Activated B cell treated with CpG ODN at 0.5 μM for 24 hours (primary cell): Measurements from ENCODE around the gene METAP1D. TPM values are rescaled to one million over a fixed set of nuclear protein-coding genes. Genes with fewer than 3 reads are reported as not detected.

Experiments
- ATAC-seq: fragments of 200-7000 bp; cut with Tn5 transposase; one replicate; pipeline ENCODE4 v1.10.0; 2021; ENCODE audit warnings: low read depth, mild to moderate bottlenecking, moderate library complexity
- CTCF ChIA-PET: fragments of 350-600 bp; sonication (Branson Sonifier 250); formaldehyde crosslinking; loops from one replicate; lab custom pipeline; 2021; ENCODE audit warnings: antibody characterized with exemption; lab: Charles Lee
- POLR2A ChIA-PET: fragments of 350-600 bp; sonication (Branson Sonifier 250); formaldehyde crosslinking; loops from one replicate; lab custom pipeline; 2021; ENCODE audit warnings: antibody characterized with exemption; lab: Charles Lee
- DNase-seq: peaks from one replicate; pipeline ENCODE4 v3.0.0; 2022
- H3K27ac Mint-ChIP-seq: one replicate; pipeline ENCODE4 v1.8.0; 2020; ENCODE audit warnings: mixed read lengths
- H3K27me3 Mint-ChIP-seq: one replicate; pipeline ENCODE4 v1.8.0; 2021; ENCODE audit warnings: mixed read lengths
- H3K36me3 Mint-ChIP-seq: one replicate; pipeline ENCODE4 v1.8.0; 2021; ENCODE audit warnings: low read depth, mixed read lengths
- H3K4me1 Mint-ChIP-seq: one replicate; pipeline ENCODE4 v1.8.0; 2021; ENCODE audit warnings: mixed read lengths
- H3K4me3 Mint-ChIP-seq: one replicate; pipeline ENCODE4 v1.8.0; 2020; ENCODE audit warnings: mild to moderate bottlenecking, mixed read lengths
- H3K9me3 Mint-ChIP-seq: one replicate; pipeline ENCODE4 v1.8.0; 2020; ENCODE audit warnings: mixed read lengths
- CTCF ChIP-seq: fragments of 200-600 bp; IDR thresholded peaks from one replicate; pipeline ENCODE4 v1.8.0; 2022; ENCODE audit warnings: antibody characterized with exemption, mild to moderate bottlenecking
- intact Hi-C: fragments of 100-400 bp; cut with micrococcal nuclease; formaldehyde crosslinking; loops from one replicate; pipeline ENCODE4 v1.15.1; 2024
- total RNA-seq: library from RNA; stranded (reverse); gene quantifications from 2 replicates; pipeline ENCODE4 v1.2.3, GENCODE V29; 2022

Gene METAP1D
- total RNA-seq, 1 donor from 2014 or later, result 13.7 TPM

DNA sequence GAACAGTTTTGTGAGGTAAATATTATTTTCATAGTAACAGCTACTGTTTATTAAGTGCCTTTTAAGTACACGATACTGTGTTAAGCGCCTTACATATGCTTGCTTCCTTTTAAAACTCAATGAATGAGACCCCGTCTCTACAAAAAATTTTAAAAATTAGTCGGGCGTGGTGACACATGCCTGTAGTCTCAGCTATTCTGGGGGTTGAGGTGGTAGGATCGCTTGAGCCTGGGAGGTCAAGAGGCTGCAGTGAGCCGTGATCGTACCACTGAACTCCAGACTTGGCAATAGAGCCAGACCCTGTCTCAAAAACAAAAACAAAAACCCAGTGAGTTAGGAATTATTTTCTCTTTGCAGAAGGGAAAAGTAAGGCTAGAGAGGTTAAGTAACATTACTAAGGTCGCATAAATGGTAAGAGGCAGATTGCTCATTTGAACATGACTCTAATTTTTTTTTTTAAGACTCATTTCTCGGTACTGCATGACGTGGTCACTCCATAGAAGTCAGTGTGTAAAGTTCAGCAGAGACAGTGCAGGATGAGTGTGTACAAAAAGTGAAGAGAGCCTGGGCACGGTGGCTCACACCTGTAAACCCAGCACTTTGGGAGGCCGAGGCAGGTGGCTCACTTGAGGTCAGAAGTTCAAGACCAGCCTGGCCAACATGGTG lies 1.1 kb downstream of the METAP1D start:
- TF ChIP-seq CTCF, result no peak
- ChIA-PET CTCF (no interaction called here), POLR2A (interaction anchor here (0.6 to 1.4 kb wide), 3 partner anchors 78 to 835 kb away, joined by 4 to 8 read pairs (median 4); partner anchors contain the start of genes HAT1 and SLC25A12)
- ATAC-seq (no peak), DNase-seq (no peak)
- Mint-ChIP-seq H3K4me3 (peak overlapping the region; percentile 95), H3K27me3 (peaks cover 4% of the 10 kb centered on the region), H3K4me1 (peaks cover 21% of the 10 kb centered on the region), H3K9me3 (no peaks in the 10 kb centered on the region), H3K36me3 (peaks cover 3% of the 10 kb centered on the region), H3K27ac (peak overlapping the region; percentile 96)
- intact Hi-C loops, result no loop called here

DNA sequence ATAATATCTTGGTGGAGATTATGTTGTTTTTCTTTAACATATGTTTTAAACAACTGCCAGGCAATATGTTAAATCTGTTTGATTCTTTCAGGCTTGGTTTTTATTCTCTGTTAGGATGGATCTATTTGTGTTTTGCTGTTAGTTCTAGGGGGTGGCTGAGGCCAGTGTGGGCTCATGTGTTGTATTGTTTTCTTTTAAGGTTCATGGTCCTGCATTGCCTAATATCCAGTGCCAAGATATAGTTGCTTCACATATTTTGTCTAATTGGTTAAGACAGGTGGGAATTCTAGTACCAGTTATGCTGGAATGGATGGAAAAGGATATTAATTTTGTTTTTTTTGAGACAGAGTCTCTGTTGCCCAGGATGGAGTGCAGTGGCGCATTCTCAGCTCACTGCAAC lies 7.6 kb downstream of the METAP1D start:
- no peak overlapping the region for H3K27ac Mint-ChIP-seq
- ChIA-PET POLR2A (no interaction called here), CTCF (interaction anchor here (0.6 kb wide), 1 partner anchor 1833 kb away, joined by 3 read pairs; no protein-coding TSS in a partner anchor)
- no peaks in the 10 kb centered on the region for H3K4me1 Mint-ChIP-seq
- H3K27me3 Mint-ChIP-seq, result no peaks in the 10 kb centered on the region
- DNase-seq (no peak), ATAC-seq (no peak)
- peaks cover 6% of the 10 kb centered on the region for H3K36me3 Mint-ChIP-seq
- TF ChIP-seq CTCF, result no peak
- no peak overlapping the region for H3K4me3 Mint-ChIP-seq
- peaks cover 3% of the 10 kb centered on the region for H3K9me3 Mint-ChIP-seq
- intact Hi-C loops, result no loop called here

DNA sequence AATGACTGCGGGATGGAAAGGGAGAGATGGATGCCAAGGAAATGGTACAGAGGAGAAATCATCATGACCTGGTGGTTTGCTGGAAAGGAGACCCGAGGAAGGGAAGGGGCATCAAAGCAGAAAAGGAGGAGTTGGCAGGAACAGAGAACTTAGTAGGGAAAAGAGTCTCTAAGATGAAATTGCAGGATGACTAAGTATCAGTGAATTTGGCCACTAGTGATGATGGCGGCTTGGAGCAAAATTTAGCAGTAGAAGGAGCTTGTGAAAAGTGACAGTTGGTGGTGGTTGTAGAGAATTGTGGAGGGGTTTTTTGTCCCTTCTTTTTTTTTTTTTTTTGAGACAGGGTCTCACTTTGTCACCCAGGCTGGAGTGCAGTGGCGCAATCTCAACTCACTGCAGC lies 10.1 kb downstream of the METAP1D start:
- Mint-ChIP-seq H3K4me3 (no peak overlapping the region), H3K27ac (no peak overlapping the region), H3K4me1 (peaks cover 5% of the 10 kb centered on the region), H3K36me3 (peaks cover 6% of the 10 kb centered on the region), H3K9me3 (peaks cover 3% of the 10 kb centered on the region), H3K27me3 (no peaks in the 10 kb centered on the region)
- CTCF ChIA-PET, result no interaction called here
- no peak for TF ChIP-seq CTCF
- POLR2A ChIA-PET, result no interaction called here
- DNase-seq, result no peak
- no peak for ATAC-seq
- intact Hi-C loops, result no loop called here

DNA sequence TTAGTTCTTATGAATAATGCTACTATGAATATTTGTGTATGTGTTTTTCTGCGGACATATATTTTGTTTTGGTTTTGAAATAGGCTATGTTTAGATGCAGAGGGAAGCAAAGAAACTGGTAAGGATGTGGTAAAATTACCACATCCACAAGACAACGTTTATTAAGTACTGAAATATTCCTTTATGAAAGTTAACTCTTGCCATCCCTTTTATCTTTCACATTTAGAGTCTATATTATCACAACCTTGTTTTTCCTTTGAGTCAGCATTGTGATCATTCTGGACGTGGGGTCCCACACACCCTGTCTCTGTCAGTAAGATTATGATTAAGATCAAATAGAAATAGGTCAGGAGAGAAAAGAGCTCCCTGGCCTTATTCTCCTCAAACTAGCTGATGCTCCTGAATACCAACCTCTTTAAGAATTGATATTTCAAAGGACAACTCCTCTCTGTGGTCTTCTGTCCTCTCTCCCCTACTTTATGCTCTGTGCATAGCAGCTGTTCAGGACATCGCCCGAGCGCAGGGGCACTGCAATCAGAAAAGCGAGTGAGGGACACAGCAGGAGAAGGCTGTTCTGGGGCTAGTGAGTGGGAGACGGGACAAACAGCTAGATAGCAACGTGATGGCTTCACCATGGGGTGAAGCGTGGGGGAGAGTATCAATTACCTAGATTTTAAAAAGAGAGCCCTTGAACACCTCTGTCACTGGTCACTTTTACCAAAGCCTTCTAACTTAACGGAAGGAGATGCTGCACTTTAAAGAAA lies 12.2 kb downstream of the METAP1D start:
- ChIA-PET POLR2A (no interaction called here), CTCF (no interaction called here)
- no peak overlapping the region for H3K4me3 Mint-ChIP-seq
- H3K36me3 Mint-ChIP-seq, result peaks cover 6% of the 10 kb centered on the region
- peaks cover 3% of the 10 kb centered on the region for H3K9me3 Mint-ChIP-seq
- no peak overlapping the region for H3K27ac Mint-ChIP-seq
- TF ChIP-seq CTCF, result no peak
- peaks cover 5% of the 10 kb centered on the region for H3K4me1 Mint-ChIP-seq
- intact Hi-C loops, result no loop called here
- DNase-seq, result no peak
- no peaks in the 10 kb centered on the region for H3K27me3 Mint-ChIP-seq
- ATAC-seq, result no peak

GRCh38 chr2:172012677-172013391 lies 13.1 kb downstream of the METAP1D start:
- no peaks in the 10 kb centered on the region for H3K9me3 Mint-ChIP-seq
- ATAC-seq (no peak), DNase-seq (no peak)
- no peak for TF ChIP-seq CTCF
- intact Hi-C loops, result no loop called here
- H3K4me1 Mint-ChIP-seq, result peaks cover 5% of the 10 kb centered on the region
- H3K27me3 Mint-ChIP-seq, result no peaks in the 10 kb centered on the region
- ChIA-PET POLR2A (no interaction called here), CTCF (no interaction called here)
- H3K27ac Mint-ChIP-seq, result no peak overlapping the region
- peaks cover 3% of the 10 kb centered on the region for H3K36me3 Mint-ChIP-seq
- no peak overlapping the region for H3K4me3 Mint-ChIP-seq
